Liver (tissue), 9 donors: Measurements from ENCODE around the gene IGFL3. TPM values are rescaled to one million over a fixed set of nuclear protein-coding genes. Genes with fewer than 3 reads are reported as not detected.

Experiments
- DNase-seq: peaks from one replicate; pipeline ENCODE4 v3.0.0-alpha.2; 2017; ENCODE audit warnings: low spot score
- H3K27ac ChIP-seq, 2 donors: one replicate each; pipeline ENCODE4 v1.7.0; 2013; ENCODE audit warnings: inconsistent platforms in 2 of 2, low read length in 2 of 2, control low read depth in 1 of 2, low read depth in 1 of 2, mild to moderate bottlenecking in 1 of 2
- H3K27me3 ChIP-seq, 4 donors: one replicate each; pipeline versions ENCODE4 v1.6.1 to v1.7.0; 2013; ENCODE audit warnings: low read length in 3 of 4, inconsistent platforms in 1 of 4, mild to moderate bottlenecking in 1 of 4, moderate library complexity in 1 of 4; ENCODE audit not compliant: control insufficient read depth in 4 of 4, insufficient read depth in 4 of 4
- H3K36me3 ChIP-seq, 4 donors: one replicate each; pipeline versions ENCODE4 v1.6.1 to v1.7.0; 2013; ENCODE audit warnings: low read length in 3 of 4, mild to moderate bottlenecking in 3 of 4, low read depth in 1 of 4, moderate library complexity in 1 of 4; ENCODE audit not compliant: control insufficient read depth in 4 of 4, insufficient read depth in 3 of 4
- H3K4me1 ChIP-seq, 4 donors: one replicate each; pipeline versions ENCODE4 v1.6.1 to v1.7.0; 2013; ENCODE audit warnings: low read length in 3 of 4, mild to moderate bottlenecking in 3 of 4, moderate library complexity in 1 of 4; ENCODE audit not compliant: control insufficient read depth in 4 of 4, insufficient read depth in 4 of 4
- H3K4me3 ChIP-seq, 3 donors: one replicate each; pipeline versions ENCODE4 v1.6.1 to v1.7.0; 2013; ENCODE audit warnings: low read length in 3 of 3, control low read depth in 1 of 3, low read depth in 1 of 3, mild to moderate bottlenecking in 1 of 3
- H3K9ac ChIP-seq, 2 donors: one replicate each; pipeline ENCODE4 v1.7.0; 2013; ENCODE audit warnings: low read length in 2 of 2, mild to moderate bottlenecking in 2 of 2, moderate library complexity in 2 of 2, control low read depth in 1 of 2, low read depth in 1 of 2
- H3K9me3 ChIP-seq, 4 donors: one replicate each; pipeline versions ENCODE4 v1.6.1 to v1.7.0; 2013; ENCODE audit warnings: low read length in 3 of 4; ENCODE audit not compliant: control insufficient read depth in 4 of 4
- CTCF ChIP-seq: fragments of 150-350 bp; IDR thresholded peaks from 2 replicates; pipeline ENCODE4 v1.5.1; 2017; ENCODE audit warnings: improper control_type of control experiment, low read depth, low read length; ENCODE audit not compliant: missing input control
- EGR1 ChIP-seq, 2 donors: IDR thresholded peaks; 2 replicates each; pipeline ENCODE4 v1.6.1; 2016 to 2018; ENCODE audit warnings: antibody characterized with exemption in 2 of 2, low read depth in 2 of 2
- FOXA1 ChIP-seq: IDR thresholded peaks from 2 replicates; pipeline ENCODE4 v1.6.1; 2016; ENCODE audit warnings: antibody characterized with exemption
- FOXA2 ChIP-seq: IDR thresholded peaks from 2 replicates; pipeline ENCODE4 v1.6.1; 2016; ENCODE audit warnings: antibody characterized with exemption
- GABPA ChIP-seq, 2 donors: IDR thresholded peaks in 1 of 2; conservative IDR thresholded peaks in 1 of 2; 2 replicates each; pipeline ENCODE4 v1.6.1; 2016; ENCODE audit warnings: antibody characterized with exemption in 2 of 2, mild to moderate bottlenecking in 1 of 2, moderate library complexity in 1 of 2
- HNF4A ChIP-seq, 2 donors: conservative IDR thresholded peaks; 2 replicates each; pipeline ENCODE4 v1.6.1; 2016; ENCODE audit warnings: antibody characterized with exemption in 2 of 2, mild to moderate bottlenecking in 2 of 2
- JUND ChIP-seq, 2 donors: IDR thresholded peaks; 2 replicates each; pipeline ENCODE4 v1.6.1; 2016; ENCODE audit warnings: antibody characterized with exemption in 2 of 2
- MAX ChIP-seq: IDR thresholded peaks from 2 replicates; pipeline ENCODE4 v1.6.1; 2016; ENCODE audit warnings: antibody characterized with exemption
- NR2F2 ChIP-seq: IDR thresholded peaks from 2 replicates; pipeline ENCODE4 v1.6.1; 2016; ENCODE audit warnings: antibody characterized with exemption
- RXRA ChIP-seq, 2 donors: IDR thresholded peaks; 2 replicates each; pipeline ENCODE4 v1.6.1; 2017 to 2018; ENCODE audit warnings: antibody characterized with exemption in 2 of 2, mild to moderate bottlenecking in 1 of 2
- SP1 ChIP-seq: IDR thresholded peaks from 2 replicates; pipeline ENCODE4 v1.6.1; 2018; ENCODE audit warnings: antibody characterized with exemption, mild to moderate bottlenecking
- TAF1 ChIP-seq: conservative IDR thresholded peaks from 2 replicates; pipeline ENCODE4 v1.6.1; 2016; ENCODE audit warnings: antibody characterized with exemption, mild to moderate bottlenecking
- YY1 ChIP-seq: IDR thresholded peaks from 2 replicates; pipeline ENCODE4 v1.6.1; 2016; ENCODE audit warnings: antibody characterized with exemption, mild to moderate bottlenecking
- ZBTB33 ChIP-seq: IDR thresholded peaks from 2 replicates; pipeline ENCODE4 v1.6.1; 2016; ENCODE audit warnings: antibody characterized with exemption
- WGBS: extraction: QIAGEN DNeasy Blood & Tissue Kit; methylation state at CpG from one replicate; pipeline ENCODE4 v1.1.7; 2013; 5-methylcytosine and 5-hydroxymethylcytosine counted together
- polyA plus RNA-seq, 2 donors: library from polyadenylated mRNA; stranded (reverse) in 1 of 2; unstranded in 1 of 2; fragments of 200-250 nt in 1 of 2; fragments of >200 nt in 1 of 2; fragmentation: Nextera tagmentation in 1 of 2; extraction: Ambion mirVana in 1 of 2; gene quantifications; one replicate each; pipeline versions ENCODE4 v1.2.1 to v1.2.3, GENCODE V29; 2013 to 2015
- total RNA-seq, 2 donors: library from RNA; depleted of rRNA; stranded (reverse); fragments of >200 nt; gene quantifications; one replicate each; pipeline ENCODE4 v1.2.3, GENCODE V29; 2014
- TF ChIP-seq, protein P1 (sequence below): IDR thresholded peaks from 2 replicates; pipeline ENCODE4 v1.6.1; 2016; ENCODE audit warnings: antibody characterized with exemption
- TF ChIP-seq, protein P2 (sequence below): IDR thresholded peaks from 2 replicates; pipeline ENCODE4 v1.6.1; 2016; ENCODE audit warnings: antibody characterized with exemption, mild to moderate bottlenecking
- donor health status: healthy.
- donor health status: healthy.
- donor health status: healthy.
- donor health status: healthy.
- donor health status: healthy.

The IGFL3 gene
- total and polyA plus RNA-seq, 4 donors: not detected

GRCh38 chr19:46144756-46145155 lies 20.3 kb upstream of the IGFL3 start:
- WGBS: 67% methylated on average over 3 of the region's 3 CpGs
- H3K4me3 ChIP-seq: no peak overlapping the region
- TF ChIP-seq MAX (no peak), EGR1 (IDR thresholded peaks at IDR 0.05; ENCODE audit: low read depth in 2 of 2) (no peak), FOXA2 (no peak), ZBTB33 (no peak), YY1 (no peak), GABPA (IDR thresholded peaks at IDR 0.05 in 1 of 2, conservative IDR thresholded peaks at IDR 0.05 in 1 of 2) (no peak), FOXA1 (no peak), SP1 (no peak), TAF1 (no peak), JUND (IDR thresholded peaks at IDR 0.05) (no peak)
- TF ChIP-seq, protein P1, sequence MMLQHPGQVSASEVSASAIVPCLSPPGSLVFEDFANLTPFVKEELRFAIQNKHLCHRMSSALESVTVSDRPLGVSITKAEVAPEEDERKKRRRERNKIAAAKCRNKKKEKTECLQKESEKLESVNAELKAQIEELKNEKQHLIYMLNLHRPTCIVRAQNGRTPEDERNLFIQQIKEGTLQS: no peak
- no peaks in the 10 kb centered on the region for H3K4me1 ChIP-seq
- DNase-seq: no peak
- H3K36me3 ChIP-seq: no peaks in the 10 kb centered on the region
- no peak overlapping the region for H3K27ac ChIP-seq
- H3K9me3 ChIP-seq: no peaks in the 10 kb centered on the region
- H3K27me3 ChIP-seq: peaks cover 0 to 2% (median 0%) of the 10 kb centered on the region in 4 donors
- no peak overlapping the region for H3K9ac ChIP-seq

DNA sequence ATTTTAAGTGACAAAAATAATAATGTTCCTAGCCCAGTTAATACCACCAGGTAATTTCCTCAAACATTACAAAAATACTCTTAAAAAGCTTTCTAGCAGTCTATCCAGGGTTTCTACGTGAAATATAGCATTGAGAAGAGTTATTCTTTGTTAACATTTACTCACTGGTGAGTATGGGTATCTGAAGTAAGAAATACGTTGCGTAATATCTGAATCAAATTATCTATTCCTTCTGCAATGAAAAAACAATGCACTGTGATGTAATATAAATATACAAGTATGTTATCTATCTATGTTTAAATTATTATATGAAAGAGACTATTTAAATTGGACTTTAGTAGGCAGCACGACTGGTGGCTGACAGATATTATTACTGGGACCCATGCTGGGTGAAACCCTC lies 17.8 kb upstream of the IGFL3 start:
- no peak for DNase-seq
- 67% methylated on average over 4 of the region's 4 CpGs for WGBS
- no peak overlapping the region for H3K4me3 ChIP-seq
- peaks cover 0 to 2% (median 0%) of the 10 kb centered on the region in 4 donors for H3K27me3 ChIP-seq
- H3K9me3 ChIP-seq: no peaks in the 10 kb centered on the region
- no peak overlapping the region for H3K9ac ChIP-seq
- no peak for TF ChIP-seq HNF4A (conservative IDR thresholded peaks at IDR 0.05)
- TF ChIP-seq TAF1: no peak
- H3K27ac ChIP-seq: no peak overlapping the region
- no peaks in the 10 kb centered on the region for H3K36me3 ChIP-seq
- H3K4me1 ChIP-seq: no peaks in the 10 kb centered on the region

- no peak overlapping the region for H3K27ac ChIP-seq
- no peaks in the 10 kb centered on the region for H3K36me3 ChIP-seq
- 53% methylated on average over 1 of the region's 1 CpG for WGBS
- TF ChIP-seq GABPA (IDR thresholded peaks at IDR 0.05 in 1 of 2, conservative IDR thresholded peaks at IDR 0.05 in 1 of 2) (no peak), EGR1 (IDR thresholded peaks at IDR 0.05; ENCODE audit: low read depth in 2 of 2) (no peak), HNF4A (conservative IDR thresholded peaks at IDR 0.05) (no peak), TAF1 (no peak), FOXA1 (no peak), JUND (IDR thresholded peaks at IDR 0.05) (no peak), NR2F2 (no peak), RXRA (IDR thresholded peaks at IDR 0.05) (no peak), CTCF (no peak), MAX (no peak), ZBTB33 (no peak), SP1 (no peak), FOXA2 (no peak), YY1 (no peak)
- TF ChIP-seq, protein P1: no peak
- TF ChIP-seq, protein P2, sequence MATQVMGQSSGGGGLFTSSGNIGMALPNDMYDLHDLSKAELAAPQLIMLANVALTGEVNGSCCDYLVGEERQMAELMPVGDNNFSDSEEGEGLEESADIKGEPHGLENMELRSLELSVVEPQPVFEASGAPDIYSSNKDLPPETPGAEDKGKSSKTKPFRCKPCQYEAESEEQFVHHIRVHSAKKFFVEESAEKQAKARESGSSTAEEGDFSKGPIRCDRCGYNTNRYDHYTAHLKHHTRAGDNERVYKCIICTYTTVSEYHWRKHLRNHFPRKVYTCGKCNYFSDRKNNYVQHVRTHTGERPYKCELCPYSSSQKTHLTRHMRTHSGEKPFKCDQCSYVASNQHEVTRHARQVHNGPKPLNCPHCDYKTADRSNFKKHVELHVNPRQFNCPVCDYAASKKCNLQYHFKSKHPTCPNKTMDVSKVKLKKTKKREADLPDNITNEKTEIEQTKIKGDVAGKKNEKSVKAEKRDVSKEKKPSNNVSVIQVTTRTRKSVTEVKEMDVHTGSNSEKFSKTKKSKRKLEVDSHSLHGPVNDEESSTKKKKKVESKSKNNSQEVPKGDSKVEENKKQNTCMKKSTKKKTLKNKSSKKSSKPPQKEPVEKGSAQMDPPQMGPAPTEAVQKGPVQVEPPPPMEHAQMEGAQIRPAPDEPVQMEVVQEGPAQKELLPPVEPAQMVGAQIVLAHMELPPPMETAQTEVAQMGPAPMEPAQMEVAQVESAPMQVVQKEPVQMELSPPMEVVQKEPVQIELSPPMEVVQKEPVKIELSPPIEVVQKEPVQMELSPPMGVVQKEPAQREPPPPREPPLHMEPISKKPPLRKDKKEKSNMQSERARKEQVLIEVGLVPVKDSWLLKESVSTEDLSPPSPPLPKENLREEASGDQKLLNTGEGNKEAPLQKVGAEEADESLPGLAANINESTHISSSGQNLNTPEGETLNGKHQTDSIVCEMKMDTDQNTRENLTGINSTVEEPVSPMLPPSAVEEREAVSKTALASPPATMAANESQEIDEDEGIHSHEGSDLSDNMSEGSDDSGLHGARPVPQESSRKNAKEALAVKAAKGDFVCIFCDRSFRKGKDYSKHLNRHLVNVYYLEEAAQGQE: no peak
Observed at GRCh38 chr19:46141421-46141820, 16.9 kb upstream of the IGFL3 start.

More at GRCh38 chr19:46141421-46141820, 16.9 kb upstream of the IGFL3 start:
- DNase-seq: no peak
- H3K9ac ChIP-seq: no peak overlapping the region
- H3K4me3 ChIP-seq: no peak overlapping the region
- H3K9me3 ChIP-seq: no peaks in the 10 kb centered on the region
- no peaks in the 10 kb centered on the region for H3K4me1 ChIP-seq
- peaks cover 0 to 4% (median 0%) of the 10 kb centered on the region in 4 donors for H3K27me3 ChIP-seq
